HEK293T (cell line): ENCODE results near the gene TANC1.

ENCODE experiments used
- CTCF ChIA-PET: fragments of 350-600 bp; formaldehyde crosslinking; extraction: SDS; loops from one replicate; lab custom pipeline; 2021; ENCODE audit warnings: antibody characterized with exemption, inconsistent platforms; lab: Yijun Ruan, JAX
- POLR2A ChIA-PET: fragments of 350-600 bp; formaldehyde crosslinking; extraction: SDS; loops from one replicate; lab custom pipeline; 2020; ENCODE audit warnings: antibody characterized with exemption, inconsistent platforms; lab: Yijun Ruan, JAX
- DNase-seq: peaks from one replicate; pipeline ENCODE4 v3.0.0; 2012; ENCODE audit warnings: mixed read lengths; ENCODE audit errors: extremely low spot score
- ARNT ChIP-seq: fragments of 450-650 bp; IDR thresholded peaks from 2 replicates; pipeline ENCODE4 v1.6.1; 2017; ENCODE audit warnings: mild to moderate bottlenecking
- BHLHE40 ChIP-seq: fragments of 450-650 bp; IDR thresholded peaks from 2 replicates; pipeline ENCODE4 v1.6.1; 2016; ENCODE audit warnings: mild to moderate bottlenecking, moderate library complexity, borderline replicate concordance
- CTBP1 ChIP-seq: fragments of 450-650 bp; IDR thresholded peaks from 2 replicates; pipeline ENCODE4 v1.6.1; 2016; ENCODE audit warnings: borderline replicate concordance
- ELF4 ChIP-seq: fragments of 450-650 bp; IDR thresholded peaks from 2 replicates; pipeline ENCODE4 v1.6.1; 2017; ENCODE audit warnings: antibody characterized with exemption
- FOXA1 ChIP-seq: fragments of 450-650 bp; IDR thresholded peaks from 2 replicates; pipeline ENCODE4 v1.6.1; 2016; ENCODE audit warnings: mild to moderate bottlenecking
- FOXK2 ChIP-seq: fragments of 450-650 bp; IDR thresholded peaks from 2 replicates; pipeline ENCODE4 v1.6.1; 2016; ENCODE audit warnings: mild to moderate bottlenecking
- FOXM1 ChIP-seq: fragments of 450-650 bp; IDR thresholded peaks from 2 replicates; pipeline ENCODE4 v1.6.1; 2017; ENCODE audit warnings: mild to moderate bottlenecking, borderline replicate concordance
- HDGF ChIP-seq: fragments of 450-650 bp; IDR thresholded peaks from 2 replicates; pipeline ENCODE4 v1.6.1; 2017; ENCODE audit warnings: antibody characterized with exemption, borderline replicate concordance
- L3MBTL2 ChIP-seq: fragments of 450-650 bp; conservative IDR thresholded peaks from 2 replicates; pipeline ENCODE4 v1.6.1; 2016; ENCODE audit warnings: mild to moderate bottlenecking
- LEF1 ChIP-seq: fragments of 450-650 bp; IDR thresholded peaks from 2 replicates; pipeline ENCODE4 v1.6.1; 2017; ENCODE audit warnings: mild to moderate bottlenecking, borderline replicate concordance
- NFRKB ChIP-seq: fragments of 450-650 bp; IDR thresholded peaks from 2 replicates; pipeline ENCODE4 v1.6.1; 2016; ENCODE audit warnings: mild to moderate bottlenecking, moderate library complexity
- PKNOX1 ChIP-seq: fragments of 450-650 bp; IDR thresholded peaks from 2 replicates; pipeline ENCODE4 v1.6.1; 2016
- SP1 ChIP-seq: fragments of 450-650 bp; IDR thresholded peaks from 2 replicates; pipeline ENCODE4 v1.6.1; 2017
- SUZ12 ChIP-seq: fragments of 450-650 bp; IDR thresholded peaks from 2 replicates; pipeline ENCODE4 v1.6.1; 2016; ENCODE audit warnings: mild to moderate bottlenecking
- TARDBP ChIP-seq: fragments of 450-650 bp; IDR thresholded peaks from 2 replicates; pipeline ENCODE4 v1.6.1; 2016
- ZNF384 ChIP-seq: fragments of 450-650 bp; IDR thresholded peaks from 2 replicates; pipeline ENCODE4 v1.6.1; 2016

The TANC1 gene

GRCh38 chr2:159230145-159230877 is 261.9 kb downstream of the TANC1 start:
- TF ChIP-seq FOXA1 (no peak), BHLHE40 (no peak), HDGF (no peak), ELF4 (no peak), TARDBP (no peak), SUZ12 (no peak)
- ChIA-PET CTCF (no interaction called here), POLR2A (no interaction called here)
- DNase-seq = no peak

DNA sequence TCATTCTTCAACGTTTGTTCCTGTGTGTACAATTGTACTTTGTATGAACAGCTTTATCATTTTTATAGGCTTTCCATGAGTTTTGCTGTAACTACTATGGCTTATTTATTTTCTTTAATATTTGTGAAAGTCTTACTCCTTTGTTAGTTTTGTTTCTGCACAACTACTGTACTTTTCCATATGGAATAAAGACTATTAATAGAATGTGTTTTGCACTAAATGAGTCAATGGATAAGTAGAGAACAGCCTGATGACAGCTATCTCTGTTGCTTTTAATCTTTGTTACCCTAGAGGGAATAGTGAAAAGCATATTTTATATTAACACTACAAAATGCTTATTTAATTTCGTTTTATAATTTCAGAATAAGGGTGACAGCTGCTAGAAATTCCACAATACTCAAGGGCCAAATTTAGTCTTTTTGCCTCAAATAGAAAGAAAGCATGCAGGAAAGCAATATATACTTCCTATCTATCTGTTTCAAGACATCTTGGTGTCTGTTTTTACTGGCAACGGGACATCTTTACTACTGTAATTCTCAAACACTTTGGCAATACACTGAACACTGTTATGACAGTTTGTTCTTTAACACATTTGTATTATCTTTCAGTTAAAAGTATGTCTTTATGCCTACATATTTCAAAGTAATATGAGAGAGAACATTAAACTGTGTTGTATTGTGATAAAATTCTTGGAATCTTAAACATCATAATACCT is 264.2 kb downstream of the TANC1 start:
- no peak for TF ChIP-seq ZNF384
- ChIA-PET POLR2A (no interaction called here), CTCF (no interaction called here)
- no peak for DNase-seq

GRCh38 chr2:159234868-159235267 is 266.4 kb downstream of the TANC1 start:
- TF ChIP-seq BHLHE40 (no peak), FOXK2 (no peak), SUZ12 (no peak), HDGF (no peak), LEF1 (no peak), TARDBP (no peak), CTBP1 (no peak), SP1 (no peak), L3MBTL2 (no peak), FOXA1 (no peak), FOXM1 (no peak), ELF4 (no peak), ZNF384 (no peak), PKNOX1 (no peak), NFRKB (no peak), ARNT (no peak)
- DNase-seq = no peak
- CTCF ChIA-PET = no interaction called here
- POLR2A ChIA-PET = no interaction called here

DNA sequence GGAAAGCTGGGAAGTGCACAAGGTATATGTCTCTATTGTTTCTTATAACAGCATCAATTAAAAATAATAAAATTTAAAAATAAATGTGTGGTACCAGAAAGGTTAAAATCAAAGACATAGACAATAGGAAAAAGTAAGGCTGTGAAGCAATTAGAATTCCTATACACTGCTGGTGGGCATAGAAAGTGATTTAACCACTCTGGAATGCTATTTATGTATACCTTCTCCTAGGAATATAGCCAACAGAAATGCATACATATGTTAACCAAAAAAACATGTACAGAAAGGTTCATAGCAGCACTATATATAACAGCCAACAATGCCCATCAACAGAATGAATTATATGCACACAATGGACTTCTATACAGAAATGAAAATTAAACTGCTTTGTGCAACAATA is 275.1 kb downstream of the TANC1 start:
- POLR2A ChIA-PET = no interaction called here
- TF ChIP-seq L3MBTL2 (no peak), ZNF384 (no peak)
- CTCF ChIA-PET = no interaction called here
- DNase-seq = no peak

- TF ChIP-seq LEF1 = no peak
- no peak for TF ChIP-seq CTBP1
- TF ChIP-seq HDGF = no peak
- no peak for TF ChIP-seq PKNOX1
- no peak for TF ChIP-seq ZNF384
- no peak for TF ChIP-seq ARNT
- no peak for TF ChIP-seq ELF4
- no peak for TF ChIP-seq BHLHE40
- TF ChIP-seq SP1 = no peak
- no peak for TF ChIP-seq FOXM1
- TF ChIP-seq NFRKB = no peak
- no peak for TF ChIP-seq FOXA1
- TF ChIP-seq FOXK2 = no peak
- TF ChIP-seq SUZ12 = no peak
- DNase-seq = no peak
- ChIA-PET CTCF (no interaction called here), POLR2A (no interaction called here)
These were observed 278.0 kb downstream of the TANC1 start for GRCh38 chr2:159246325-159246988.

DNA sequence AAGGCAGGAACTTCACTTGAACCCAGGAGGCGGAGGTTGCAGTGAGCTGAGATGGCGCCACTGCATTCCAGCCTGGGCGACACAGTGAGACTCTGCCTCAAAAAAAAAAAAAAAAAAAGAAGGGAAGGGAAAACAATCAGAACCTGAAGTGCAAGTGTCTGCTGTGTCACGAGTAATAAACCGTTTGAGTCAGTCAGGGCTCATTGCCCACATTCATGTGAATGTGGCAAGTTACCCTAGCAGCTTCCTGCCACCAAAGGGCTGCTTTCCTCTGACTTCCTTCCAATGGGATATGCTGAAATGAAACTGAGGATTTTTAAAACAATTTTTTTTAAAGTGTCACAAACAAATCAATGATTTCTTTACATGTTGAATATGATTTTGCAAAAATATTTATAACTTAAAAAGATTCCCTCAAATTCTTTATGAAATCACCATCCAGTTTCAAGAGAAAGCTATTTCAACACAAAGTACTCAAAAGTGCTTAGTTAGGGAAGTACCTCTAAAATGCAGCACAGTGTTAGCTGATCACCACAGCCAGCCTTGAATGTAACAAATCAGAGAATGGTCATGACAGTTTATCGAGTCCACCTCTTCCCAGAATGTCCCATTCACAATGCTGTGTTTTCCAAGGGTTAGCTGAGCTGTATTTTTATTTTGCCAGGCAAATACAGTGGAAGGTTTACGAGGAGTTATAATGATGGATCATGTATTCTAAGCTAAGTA is 281.7 kb downstream of the TANC1 start:
- no peak for DNase-seq
- POLR2A ChIA-PET = no interaction called here
- no peak for TF ChIP-seq ARNT
- peak; percentile 68 for TF ChIP-seq ZNF384
- CTCF ChIA-PET = no interaction called here
